HepG2 (cell line): ENCODE measurements around the gene UBTF.

Experiments used
- SP1 ChIP-seq, 2 experiments: fragments of 450-650 bp in 1 of 2; sonication (generic) in 1 of 2; formaldehyde crosslinking in 1 of 2; IDR thresholded peaks; 2 replicates each; pipeline versions ENCODE4 v1.4.0 to v1.6.1; 2016 to 2020; ENCODE audit warnings: missing genetic modification reagents in 1 of 2
- SP2 ChIP-seq: sonication (generic); formaldehyde crosslinking; IDR thresholded peaks from 2 replicates; pipeline ENCODE4 v1.5.1; 2020; ENCODE audit warnings: mild to moderate bottlenecking, missing genetic modification reagents

DNA sequence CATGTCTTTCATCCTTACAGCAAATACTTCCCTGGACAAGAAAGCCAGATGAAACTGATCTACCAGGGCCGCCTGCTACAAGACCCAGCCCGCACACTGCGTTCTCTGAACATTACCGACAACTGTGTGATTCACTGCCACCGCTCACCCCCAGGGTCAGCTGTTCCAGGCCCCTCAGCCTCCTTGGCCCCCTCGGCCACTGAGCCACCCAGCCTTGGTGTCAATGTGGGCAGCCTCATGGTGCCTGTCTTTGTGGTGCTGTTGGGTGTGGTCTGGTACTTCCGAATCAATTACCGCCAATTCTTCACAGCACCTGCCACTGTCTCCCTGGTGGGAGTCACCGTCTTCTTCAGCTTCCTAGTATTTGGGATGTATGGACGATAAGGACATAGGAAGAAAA, 29.0 kb downstream of the UBTF start:
- TF ChIP-seq SP1 (IDR thresholded peaks at IDR 0.05), result no peak
- TF ChIP-seq SP1 (CRISPR knock-in tag; IDR thresholded peaks at IDR 0.05), result no peak
- no peak for TF ChIP-seq SP2 (CRISPR knock-in tag)
